Esophagus squamous epithelium (tissue), 4 donors: ENCODE results near the gene GALNT17.

Source experiments
- POLR2A ChIP-seq, 4 donors: fragments of 450-650 bp; IDR thresholded peaks; one replicate each; pipeline ENCODE4 v1.6.1; 2017; ENCODE audit warnings: antibody characterized with exemption in 4 of 4, mild to moderate bottlenecking in 4 of 4, moderate library complexity in 3 of 4
- TF ChIP-seq, protein P1 (sequence below), 6 experiments: fragments of 450-650 bp in 4 of 6; fragments of 200-600 bp in 2 of 6; sonication (generic) in 2 of 6; IDR thresholded peaks; one replicate each; pipeline ENCODE4 v1.5.1; 2016 to 2019; ENCODE audit warnings: antibody characterized with exemption in 6 of 6, mild to moderate bottlenecking in 4 of 6, moderate library complexity in 4 of 6

DNA sequence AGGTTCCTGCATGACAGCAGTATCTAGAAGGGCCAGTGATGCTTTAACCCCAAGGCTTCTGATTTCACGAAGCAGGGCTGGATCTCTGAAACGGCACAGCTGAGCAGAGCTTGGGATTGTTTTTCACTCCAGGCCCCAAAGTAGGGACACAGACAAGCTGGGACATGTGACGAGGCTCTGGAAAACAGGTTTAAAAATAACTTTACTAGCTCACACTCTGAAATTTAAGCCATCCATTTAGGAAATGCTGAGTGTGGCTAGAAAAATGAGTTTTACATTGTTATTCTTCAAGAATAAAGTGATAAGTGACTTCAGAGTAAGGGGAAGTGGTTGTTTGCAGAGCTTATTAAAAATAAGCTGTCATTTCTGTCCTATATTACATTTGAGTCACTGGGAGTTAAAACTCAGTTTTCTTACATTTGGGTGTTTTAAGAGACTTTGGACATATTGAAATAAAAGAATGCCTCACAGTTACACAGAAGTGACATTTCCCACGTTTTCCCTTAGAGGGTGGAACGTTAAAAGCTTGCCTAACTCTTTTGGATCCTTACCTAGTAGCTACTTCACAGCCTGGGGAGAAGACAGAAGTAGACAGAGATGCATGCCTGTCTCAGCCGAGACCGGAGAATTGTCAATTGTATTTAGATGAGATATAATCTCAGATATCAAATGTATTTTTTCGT lies 107.8 kb downstream of the GALNT17 start:
- no peak for TF ChIP-seq POLR2A (IDR thresholded peaks at IDR 0.05)
- TF ChIP-seq, protein P1, sequence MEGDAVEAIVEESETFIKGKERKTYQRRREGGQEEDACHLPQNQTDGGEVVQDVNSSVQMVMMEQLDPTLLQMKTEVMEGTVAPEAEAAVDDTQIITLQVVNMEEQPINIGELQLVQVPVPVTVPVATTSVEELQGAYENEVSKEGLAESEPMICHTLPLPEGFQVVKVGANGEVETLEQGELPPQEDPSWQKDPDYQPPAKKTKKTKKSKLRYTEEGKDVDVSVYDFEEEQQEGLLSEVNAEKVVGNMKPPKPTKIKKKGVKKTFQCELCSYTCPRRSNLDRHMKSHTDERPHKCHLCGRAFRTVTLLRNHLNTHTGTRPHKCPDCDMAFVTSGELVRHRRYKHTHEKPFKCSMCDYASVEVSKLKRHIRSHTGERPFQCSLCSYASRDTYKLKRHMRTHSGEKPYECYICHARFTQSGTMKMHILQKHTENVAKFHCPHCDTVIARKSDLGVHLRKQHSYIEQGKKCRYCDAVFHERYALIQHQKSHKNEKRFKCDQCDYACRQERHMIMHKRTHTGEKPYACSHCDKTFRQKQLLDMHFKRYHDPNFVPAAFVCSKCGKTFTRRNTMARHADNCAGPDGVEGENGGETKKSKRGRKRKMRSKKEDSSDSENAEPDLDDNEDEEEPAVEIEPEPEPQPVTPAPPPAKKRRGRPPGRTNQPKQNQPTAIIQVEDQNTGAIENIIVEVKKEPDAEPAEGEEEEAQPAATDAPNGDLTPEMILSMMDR (IDR thresholded peaks at IDR 0.05) = no peak
